NK-92 (cell line): ENCODE measurements around the gene BCHE.

Experiments used
- DNase-seq: peaks from one replicate; lab custom pipeline; 2025; ENCODE audit not compliant: unreplicated experiment; lab: John Stamatoyannopoulos, UW

BCHE gene

GRCh38 chr3:165754219-165755007 is 82.8 kb downstream of the BCHE start:
- no peak for DNase-seq

GRCh38 chr3:165753560-165753959 is 83.7 kb downstream of the BCHE start:
- DNase-seq, result no peak

- no peak for DNase-seq
These were observed 85.6 kb downstream of the BCHE start for GRCh38 chr3:165751637-165752036.

GRCh38 chr3:165749821-165750220 is 87.4 kb downstream of the BCHE start:
- DNase-seq, result no peak

- no peak for DNase-seq
These were observed 88.0 kb downstream of the BCHE start for GRCh38 chr3:165749241-165749640.

GRCh38 chr3:165748094-165748493 is 89.1 kb downstream of the BCHE start:
- DNase-seq, result no peak

- DNase-seq, result no peak
These were observed 90.3 kb downstream of the BCHE start for GRCh38 chr3:165746874-165747273.

- no peak for DNase-seq
These were observed 93.2 kb downstream of the BCHE start for GRCh38 chr3:165744025-165744424.

GRCh38 chr3:165742351-165742750 is 94.9 kb downstream of the BCHE start:
- no peak for DNase-seq

GRCh38 chr3:165729756-165730155 is 107.5 kb downstream of the BCHE start:
- DNase-seq, result no peak

- DNase-seq, result no peak
These were observed 108.3 kb downstream of the BCHE start for GRCh38 chr3:165728924-165729323.

- no peak for DNase-seq
These were observed 111.9 kb downstream of the BCHE start for GRCh38 chr3:165725296-165725695.
